Natural killer cell (primary cell): ENCODE results near the gene RCAN3. TPM values are rescaled to one million over a fixed set of nuclear protein-coding genes. Genes with fewer than 3 reads are reported as not detected.
"Not testable (repeated sequence)": the region's sequence is repeated elsewhere in the genome, so short reads cannot be mapped to it uniquely, and the experiment has no call there.

Source experiments
- ATAC-seq, 3 donors: fragments of 150-1000 bp in 2 of 3; fragments of 200-7000 bp in 1 of 3; cut with Tn5 transposase; 1 replicate in 1 of 3; 2 replicates in 2 of 3; pipeline ENCODE4 v1.10.0; 2021; ENCODE audit warnings: mild to moderate bottlenecking in 2 of 3, moderate library complexity in 2 of 3
- DNase-seq, 2 donors: peaks; one replicate each; pipeline versions ENCODE4 v3.0.0 to v3.0.0-alpha.2; 2013 to 2021; ENCODE audit warnings: mixed read lengths in 1 of 2
- H3K27ac ChIP-seq: one replicate; pipeline ENCODE4 v1.5.1; 2013; ENCODE audit warnings: mild to moderate bottlenecking, low read length
- H3K27me3 ChIP-seq: one replicate; pipeline ENCODE4 v1.6.1; 2013; ENCODE audit warnings: low read length; ENCODE audit not compliant: control insufficient read depth, insufficient read depth
- H3K36me3 ChIP-seq: one replicate; pipeline ENCODE4 v1.6.1; 2013; ENCODE audit warnings: low read length; ENCODE audit not compliant: control insufficient read depth, insufficient read depth
- H3K4me1 ChIP-seq: one replicate; pipeline ENCODE4 v1.6.1; 2013; ENCODE audit warnings: low read length; ENCODE audit not compliant: control insufficient read depth, insufficient read depth
- H3K4me3 ChIP-seq: one replicate; pipeline ENCODE4 v1.5.1; 2013; ENCODE audit warnings: low read length
- H3K9me3 ChIP-seq: one replicate; pipeline ENCODE4 v1.6.1; 2013; ENCODE audit warnings: low read length; ENCODE audit not compliant: control insufficient read depth, insufficient read depth
- H3K27ac Mint-ChIP-seq, 2 donors: one replicate each; pipeline ENCODE4 v1.8.0; 2022; ENCODE audit warnings: mild to moderate bottlenecking in 2 of 2, mixed read lengths in 2 of 2, moderate library complexity in 1 of 2
- H3K27me3 Mint-ChIP-seq, 2 donors: one replicate each; pipeline ENCODE4 v1.8.0; 2022; ENCODE audit warnings: low read depth in 2 of 2, mixed read lengths in 2 of 2
- H3K36me3 Mint-ChIP-seq: one replicate; pipeline ENCODE4 v1.8.0; 2022; ENCODE audit warnings: mixed read lengths
- H3K4me1 Mint-ChIP-seq, 2 donors: one replicate each; pipeline ENCODE4 v1.8.0; 2022; ENCODE audit warnings: mixed read lengths in 2 of 2
- H3K4me3 Mint-ChIP-seq: one replicate; pipeline ENCODE4 v1.8.0; 2022; ENCODE audit warnings: mild to moderate bottlenecking, moderate library complexity, mixed read lengths
- H3K9me3 Mint-ChIP-seq, 2 donors: one replicate each; pipeline ENCODE4 v1.8.0; 2022; ENCODE audit warnings: mixed read lengths in 2 of 2
- CTCF ChIP-seq: fragments of 200-600 bp; IDR thresholded peaks from one replicate; pipeline ENCODE4 v1.8.0; 2022; ENCODE audit warnings: antibody characterized with exemption
- WGBS: methylation state at CpG from one replicate; pipeline ENCODE4 v1.1.7; 2013; ENCODE audit warnings: missing lambda C conversion rate; ENCODE audit not compliant: insufficient coverage; 5-methylcytosine and 5-hydroxymethylcytosine counted together
- intact Hi-C: fragments of 100-400 bp; cut with micrococcal nuclease; formaldehyde crosslinking; loops from one replicate; pipeline ENCODE4 v1.14.2; 2022
- total RNA-seq, 4 donors: library from RNA; stranded (reverse); fragments of 120-200 nt in 1 of 4; gene quantifications; one replicate each; pipeline versions ENCODE4 v1.2.3 to v1.2.4, GENCODE V29; 2013 to 2022

Gene RCAN3
- total RNA-seq, 3 donors from 2014 or later (not counting 1 experiment from before 2014, with no cell fraction given): 4.5 to 8.1 (median 7.9) TPM

- peaks cover 15% of the 10 kb centered on the region for H3K4me1 ChIP-seq
- no peaks in the 10 kb centered on the region for H3K36me3 Mint-ChIP-seq
- 96% methylated on average over 3 of the region's 5 CpGs for WGBS
- TF ChIP-seq CTCF: no peak
- no peaks in the 10 kb centered on the region for H3K9me3 Mint-ChIP-seq
- no peak overlapping the region for H3K4me3 ChIP-seq
- H3K4me3 Mint-ChIP-seq: no peak overlapping the region
- intact Hi-C loops: no loop called here
- H3K27ac ChIP-seq: no peak overlapping the region
- no peak for ATAC-seq
- H3K27me3 ChIP-seq: no peaks in the 10 kb centered on the region
- no peaks in the 10 kb centered on the region for H3K36me3 ChIP-seq
- DNase-seq: no peak
- H3K9me3 ChIP-seq: no peaks in the 10 kb centered on the region
- H3K27ac Mint-ChIP-seq: no peak overlapping the region
- peaks cover 56 to 69% of the 10 kb centered on the region in 2 donors for H3K27me3 Mint-ChIP-seq
- peaks cover 0 to 6% of the 10 kb centered on the region in 2 donors for H3K4me1 Mint-ChIP-seq
These were observed 6.3 kb downstream of the RCAN3 start for GRCh38 chr1:24508911-24509310.

DNA sequence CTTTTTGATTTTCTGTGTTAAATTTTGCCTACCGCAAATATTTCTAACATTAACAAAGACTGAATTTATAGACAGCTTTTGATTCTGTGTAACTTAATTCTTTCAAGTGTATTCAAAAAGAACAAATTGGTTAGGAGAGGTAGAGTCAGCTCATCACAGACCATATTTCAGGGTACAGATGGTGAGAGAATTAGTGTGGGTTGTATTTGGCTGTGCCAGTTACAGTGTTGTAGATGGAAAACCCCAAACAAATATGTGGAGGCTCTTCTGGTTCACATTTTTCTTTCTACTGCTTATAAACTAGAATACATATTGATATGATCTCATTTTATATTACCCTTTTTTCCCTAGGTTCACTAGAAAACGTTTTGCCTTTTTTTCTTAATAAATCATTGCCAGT is 11.1 kb downstream of the RCAN3 start:
- Histone ChIP-seq H3K4me3 (no peak overlapping the region), H3K27me3 (no peaks in the 10 kb centered on the region), H3K27ac (no peak overlapping the region), H3K36me3 (no peaks in the 10 kb centered on the region), H3K4me1 (no peaks in the 10 kb centered on the region), H3K9me3 (no peaks in the 10 kb centered on the region)
- intact Hi-C loops: no loop called here
- no peak for TF ChIP-seq CTCF
- no peaks in the 10 kb centered on the region for H3K4me1 Mint-ChIP-seq
- DNase-seq (no peak), ATAC-seq (no peak)
- H3K9me3 Mint-ChIP-seq: no peaks in the 10 kb centered on the region
- H3K4me3 Mint-ChIP-seq: no peak overlapping the region
- no CpG with 5 or more reads among the region's 2 CpGs for WGBS
- H3K27ac Mint-ChIP-seq: no peak overlapping the region
- H3K27me3 Mint-ChIP-seq: peaks cover 29 to 45% of the 10 kb centered on the region in 2 donors
- no peaks in the 10 kb centered on the region for H3K36me3 Mint-ChIP-seq

DNA sequence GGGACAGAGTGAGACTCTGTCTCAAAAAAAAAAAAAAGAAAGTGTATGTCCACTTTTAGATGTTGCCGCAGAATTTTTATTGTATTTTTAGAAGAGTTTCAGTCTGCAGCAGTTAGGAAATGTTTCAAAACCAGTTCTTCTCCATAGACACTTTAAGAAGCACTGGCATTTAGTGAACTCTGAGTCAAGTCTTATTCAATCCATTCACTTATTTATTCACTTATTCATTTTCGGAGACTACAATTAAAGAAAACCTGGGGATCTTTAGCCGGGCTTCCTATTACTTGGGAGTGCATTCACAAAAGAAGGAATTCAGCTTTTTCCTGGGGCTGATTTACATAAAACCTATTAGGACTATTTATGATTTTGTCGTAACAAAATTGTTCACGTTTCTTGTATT is 12.3 kb downstream of the RCAN3 start:
- no peak overlapping the region for H3K4me3 Mint-ChIP-seq
- WGBS: 100% methylated on average over 3 of the region's 5 CpGs

DNA sequence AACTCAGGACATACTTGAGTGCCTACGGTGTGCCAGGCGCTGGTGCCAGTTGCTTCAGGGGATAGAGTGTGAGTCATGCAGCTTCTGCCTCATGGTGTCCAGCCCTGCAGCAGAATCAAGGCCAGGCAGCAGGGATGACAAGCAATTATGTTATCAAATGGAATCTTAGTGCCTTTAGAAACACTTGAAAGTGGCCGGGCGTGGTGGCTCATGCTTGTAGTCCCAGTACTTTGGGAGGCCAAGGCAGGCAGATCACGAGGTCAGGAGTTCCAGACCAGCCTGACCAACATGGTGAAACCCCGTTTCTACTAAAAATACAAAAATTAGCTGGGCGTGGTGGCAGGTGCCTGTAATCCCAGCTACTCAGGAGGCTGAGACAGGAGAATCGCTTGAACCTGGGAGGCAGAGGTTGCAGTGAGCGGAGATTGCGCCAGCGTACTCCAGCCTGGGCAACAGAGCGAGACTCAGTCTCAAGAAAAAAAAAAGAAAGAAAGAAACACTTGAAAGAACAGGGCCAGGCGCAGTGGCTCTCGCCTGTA is 13.1 kb downstream of the RCAN3 start:
- H3K9me3 ChIP-seq, ATAC-seq, H3K4me3 Mint-ChIP-seq, H3K9me3 Mint-ChIP-seq, H3K36me3 Mint-ChIP-seq, H3K27me3 ChIP-seq, H3K4me3 ChIP-seq, H3K27ac Mint-ChIP-seq, H3K27ac ChIP-seq, H3K36me3 ChIP-seq, intact Hi-C loops, DNase-seq, H3K4me1 Mint-ChIP-seq, H3K4me1 ChIP-seq: not testable (repeated sequence)
- peaks cover 14 to 38% of the 10 kb centered on the region in 2 donors for H3K27me3 Mint-ChIP-seq
- WGBS: 95% methylated on average over 14 of the region's 14 CpGs

More for the DNA sequence above, 12.3 kb downstream of the RCAN3 start:
- ATAC-seq: no peak
- Mint-ChIP-seq H3K27ac (no peak overlapping the region), H3K4me1 (no peaks in the 10 kb centered on the region), H3K27me3 (peaks cover 20 to 40% of the 10 kb centered on the region in 2 donors), H3K9me3 (no peaks in the 10 kb centered on the region), H3K36me3 (no peaks in the 10 kb centered on the region)
- DNase-seq: no peak
- H3K9me3 ChIP-seq: no peaks in the 10 kb centered on the region
- no peaks in the 10 kb centered on the region for H3K27me3 ChIP-seq
- H3K4me1 ChIP-seq: no peaks in the 10 kb centered on the region
- H3K4me3 ChIP-seq: no peak overlapping the region
- H3K27ac ChIP-seq: no peak overlapping the region
- no peak for TF ChIP-seq CTCF
- H3K36me3 ChIP-seq: no peaks in the 10 kb centered on the region
- intact Hi-C loops: no loop called here
